ENCODE results near the gene UBE2F.

UBE2F gene

GRCh38 chr2:238082827-238083226 lies 116.0 kb downstream of the UBE2F start:
- no peak for DNase-seq

- no peak for DNase-seq
Observed at GRCh38 chr2:238083919-238084318, 117.1 kb downstream of the UBE2F start.

- no peak for DNase-seq
Observed at GRCh38 chr2:238084761-238085160, 117.9 kb downstream of the UBE2F start.

- no peak for DNase-seq
Observed at GRCh38 chr2:238085899-238086298, 119.1 kb downstream of the UBE2F start.

- no peak for DNase-seq
Observed at GRCh38 chr2:238087211-238087610, 120.4 kb downstream of the UBE2F start.

- DNase-seq: no peak
Observed at GRCh38 chr2:238090887-238091286, 124.1 kb downstream of the UBE2F start.

- no peak for DNase-seq
Observed at GRCh38 chr2:238091436-238092060, 124.7 kb downstream of the UBE2F start.
